Nephron (organoid): Measurements from ENCODE around the gene GAREM1.

ENCODE experiments used
- H3K27ac Mint-ChIP-seq, 3 experiments: 2 replicates each; pipeline ENCODE4 v1.8.0; 2020; ENCODE audit warnings: mixed read lengths in 3 of 3, mild to moderate bottlenecking in 2 of 3, moderate library complexity in 1 of 3
- H3K27me3 Mint-ChIP-seq: 2 replicates; pipeline ENCODE4 v1.8.0; 2021; ENCODE audit warnings: low read depth, mild to moderate bottlenecking, moderate library complexity, mixed read lengths
- H3K36me3 Mint-ChIP-seq: 2 replicates; pipeline ENCODE4 v1.8.0; 2020; ENCODE audit warnings: low read depth, mixed read lengths
- H3K4me1 Mint-ChIP-seq: 2 replicates; pipeline ENCODE4 v1.8.0; 2020; ENCODE audit warnings: mixed read lengths
- H3K4me3 Mint-ChIP-seq, 3 experiments: 2 replicates each; pipeline ENCODE4 v1.8.0; 2020; ENCODE audit warnings: mild to moderate bottlenecking in 3 of 3, mixed read lengths in 3 of 3, moderate library complexity in 2 of 3
- H3K9me3 Mint-ChIP-seq: 2 replicates; pipeline ENCODE4 v1.8.0; 2020; ENCODE audit warnings: mixed read lengths
- TF ChIP-seq, protein P1 (sequence below), 3 experiments: fragments of 200-600 bp; sonication (generic); IDR thresholded peaks; one replicate each; pipeline ENCODE4 v1.5.0; 2021; ENCODE audit warnings: antibody characterized with exemption in 3 of 3; ENCODE audit not compliant: unreplicated experiment in 3 of 3

The GAREM1 gene

DNA sequence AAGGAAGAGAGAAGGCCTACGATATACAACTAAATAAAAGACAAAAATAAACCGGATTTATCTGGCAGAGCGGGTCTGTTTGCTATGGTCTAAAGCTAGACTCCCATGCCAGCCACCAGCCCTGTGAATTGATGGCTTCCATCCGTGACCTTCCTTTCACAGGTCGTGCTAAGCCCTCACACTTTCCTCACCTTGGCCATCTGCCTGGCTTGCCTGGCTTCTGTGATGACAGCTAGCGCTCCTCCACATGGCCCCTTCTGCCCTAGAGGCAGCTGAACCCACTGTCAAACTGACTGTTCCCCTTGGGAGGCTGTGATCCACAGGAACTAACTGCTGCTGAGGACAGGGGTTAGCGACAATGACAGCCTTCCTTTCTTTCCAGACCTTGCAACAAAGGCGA, 32.5 kb downstream of the GAREM1 start:
- Mint-ChIP-seq H3K27ac (peak overlapping the region; percentile 24 to 73 (median 26)), H3K36me3 (peaks cover under 1% of the 10 kb centered on the region), H3K4me1 (peaks cover 50% of the 10 kb centered on the region), H3K27me3 (peaks cover 4% of the 10 kb centered on the region), H3K4me3 (no peak overlapping the region), H3K9me3 (peaks cover under 1% of the 10 kb centered on the region)
- TF ChIP-seq, protein P1, sequence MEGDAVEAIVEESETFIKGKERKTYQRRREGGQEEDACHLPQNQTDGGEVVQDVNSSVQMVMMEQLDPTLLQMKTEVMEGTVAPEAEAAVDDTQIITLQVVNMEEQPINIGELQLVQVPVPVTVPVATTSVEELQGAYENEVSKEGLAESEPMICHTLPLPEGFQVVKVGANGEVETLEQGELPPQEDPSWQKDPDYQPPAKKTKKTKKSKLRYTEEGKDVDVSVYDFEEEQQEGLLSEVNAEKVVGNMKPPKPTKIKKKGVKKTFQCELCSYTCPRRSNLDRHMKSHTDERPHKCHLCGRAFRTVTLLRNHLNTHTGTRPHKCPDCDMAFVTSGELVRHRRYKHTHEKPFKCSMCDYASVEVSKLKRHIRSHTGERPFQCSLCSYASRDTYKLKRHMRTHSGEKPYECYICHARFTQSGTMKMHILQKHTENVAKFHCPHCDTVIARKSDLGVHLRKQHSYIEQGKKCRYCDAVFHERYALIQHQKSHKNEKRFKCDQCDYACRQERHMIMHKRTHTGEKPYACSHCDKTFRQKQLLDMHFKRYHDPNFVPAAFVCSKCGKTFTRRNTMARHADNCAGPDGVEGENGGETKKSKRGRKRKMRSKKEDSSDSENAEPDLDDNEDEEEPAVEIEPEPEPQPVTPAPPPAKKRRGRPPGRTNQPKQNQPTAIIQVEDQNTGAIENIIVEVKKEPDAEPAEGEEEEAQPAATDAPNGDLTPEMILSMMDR (IDR thresholded peaks at IDR 0.05; ENCODE audit: unreplicated experiment in 3 of 3), result no peak

DNA sequence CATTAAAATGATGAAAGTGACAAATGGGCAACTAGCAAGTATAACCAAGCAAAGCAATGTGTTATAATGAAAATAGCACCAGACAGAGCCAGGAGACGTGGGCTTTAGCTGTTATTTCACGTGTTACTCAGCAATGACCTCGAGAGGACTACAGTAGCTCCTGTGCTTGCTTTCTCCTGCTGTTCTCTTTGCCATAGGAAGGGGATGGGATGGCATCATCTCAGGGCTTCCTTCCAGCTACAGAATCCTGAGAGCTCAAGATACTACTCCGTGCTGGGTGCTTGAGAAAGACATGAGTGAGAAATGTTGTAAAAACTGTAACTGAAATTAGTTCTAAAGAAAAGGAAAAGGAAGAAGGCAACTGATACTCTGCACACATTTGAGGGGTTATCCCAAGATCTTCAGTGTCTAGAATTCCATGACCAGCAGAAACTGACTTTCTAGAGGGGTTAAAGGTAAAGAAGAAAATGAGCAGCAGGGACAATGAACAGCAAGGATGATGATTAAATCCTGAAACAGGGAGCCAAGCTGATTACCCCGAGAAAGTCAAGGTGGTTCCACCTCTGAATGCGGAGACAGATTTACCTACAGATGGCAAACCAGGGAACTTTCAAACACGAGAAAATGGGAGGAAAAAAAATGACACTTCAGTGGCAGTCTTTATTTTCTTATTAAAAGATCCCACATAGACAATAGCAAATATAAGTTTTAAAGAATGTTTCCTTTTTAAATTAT, 33.4 kb downstream of the GAREM1 start:
- H3K4me1 Mint-ChIP-seq, result peaks cover 45% of the 10 kb centered on the region
- peaks cover 9% of the 10 kb centered on the region for H3K9me3 Mint-ChIP-seq
- TF ChIP-seq, protein P1 (IDR thresholded peaks at IDR 0.05; ENCODE audit: unreplicated experiment in 3 of 3), result no peak
- no peak overlapping the region for H3K4me3 Mint-ChIP-seq
- H3K27me3 Mint-ChIP-seq, result peaks cover 4% of the 10 kb centered on the region
- peaks cover 10% of the 10 kb centered on the region for H3K36me3 Mint-ChIP-seq
- peak overlapping the region; percentile 3 to 51 (median 26) for H3K27ac Mint-ChIP-seq

DNA sequence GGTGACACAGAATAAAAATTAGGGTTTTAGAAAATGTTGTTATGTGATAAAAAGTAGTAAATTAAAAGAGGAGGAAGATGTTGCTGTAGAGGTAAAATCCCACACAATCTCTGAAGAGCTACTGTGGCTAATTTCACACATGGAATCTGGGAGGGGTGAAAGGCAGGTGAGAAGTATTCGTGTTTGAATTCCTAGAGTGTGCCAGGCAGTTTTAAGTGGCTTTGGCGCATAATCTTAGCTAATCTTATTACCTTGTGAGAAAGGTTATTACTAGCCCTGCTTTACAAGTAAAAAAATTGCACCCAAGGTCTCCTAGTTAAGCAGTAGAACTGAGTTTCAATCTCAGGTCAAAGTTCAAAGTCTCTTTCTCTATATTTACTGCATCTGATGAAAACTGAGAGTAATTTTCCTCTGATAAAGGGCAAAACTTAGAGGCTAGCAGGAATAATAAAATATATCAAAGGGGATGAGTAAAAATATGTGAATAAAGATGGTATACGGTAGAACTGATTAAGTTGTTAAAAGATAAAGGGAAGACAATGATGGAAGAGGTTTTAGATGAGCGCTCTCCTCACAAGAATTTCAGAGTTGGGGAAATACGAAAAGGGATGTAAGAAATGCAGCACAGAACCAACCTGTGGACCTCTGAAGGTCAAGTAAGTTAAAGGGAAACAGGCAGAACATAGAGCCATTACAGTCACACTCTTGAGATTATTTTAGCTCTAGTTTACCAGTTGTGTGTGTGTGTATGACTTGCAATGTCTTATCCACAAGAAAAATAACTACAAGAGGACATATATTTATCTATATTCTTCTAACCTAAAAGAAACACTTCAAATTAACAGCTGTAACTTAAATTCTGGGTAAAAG, 34.8 kb downstream of the GAREM1 start:
- peaks cover 4% of the 10 kb centered on the region for H3K27me3 Mint-ChIP-seq
- H3K9me3 Mint-ChIP-seq, result peaks cover 20% of the 10 kb centered on the region
- peaks cover 37% of the 10 kb centered on the region for H3K4me1 Mint-ChIP-seq
- H3K4me3 Mint-ChIP-seq, result no peak overlapping the region
- peaks cover 19% of the 10 kb centered on the region for H3K36me3 Mint-ChIP-seq
- TF ChIP-seq, protein P1 (IDR thresholded peaks at IDR 0.05; ENCODE audit: unreplicated experiment in 3 of 3), result no peak
- peak overlapping the region in 2 of 3 experiments; percentile 54 to 78 for H3K27ac Mint-ChIP-seq

DNA sequence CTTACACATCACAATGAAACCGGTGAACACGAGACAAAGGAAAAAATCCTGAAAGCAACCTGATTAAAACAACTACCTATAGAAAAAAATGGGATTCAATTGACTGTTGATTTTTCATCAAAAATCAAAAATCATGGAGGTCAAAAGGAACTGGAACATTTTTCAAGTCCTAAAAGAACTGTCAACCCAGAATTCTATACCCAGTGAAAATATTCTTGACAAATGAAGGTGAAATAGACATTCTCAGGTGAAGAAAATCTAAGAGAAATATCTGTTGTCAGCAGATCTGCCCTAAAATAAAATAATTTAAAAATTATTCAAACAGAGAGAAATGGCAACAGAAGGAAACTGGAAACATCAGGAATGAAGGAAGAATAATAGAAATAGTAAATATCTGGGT, 38.9 kb downstream of the GAREM1 start:
- Mint-ChIP-seq H3K36me3 (peaks cover 32% of the 10 kb centered on the region), H3K9me3 (peaks cover 28% of the 10 kb centered on the region), H3K27me3 (no peaks in the 10 kb centered on the region), H3K27ac (no peak overlapping the region), H3K4me1 (peaks cover 8% of the 10 kb centered on the region), H3K4me3 (no peak overlapping the region)
- TF ChIP-seq, protein P1 (IDR thresholded peaks at IDR 0.05; ENCODE audit: unreplicated experiment in 3 of 3), result no peak

DNA sequence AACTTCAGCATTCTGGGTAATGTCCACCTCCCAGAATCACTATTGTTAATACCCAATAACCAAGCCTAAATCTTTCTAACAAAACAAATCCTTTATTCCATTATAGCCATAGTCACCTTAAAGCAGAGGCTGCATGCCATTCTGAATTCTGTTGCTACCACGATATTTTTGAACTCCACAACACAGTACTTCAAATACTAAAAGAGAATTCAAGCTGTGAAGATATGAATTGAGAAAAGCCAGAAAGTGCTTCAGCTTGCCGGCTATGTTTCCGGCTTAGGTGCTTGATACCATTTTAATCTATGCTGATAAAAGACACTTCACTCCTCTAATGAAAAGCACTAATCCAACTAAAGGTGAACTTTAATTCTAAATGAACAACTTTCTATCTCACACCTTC, 41.3 kb downstream of the GAREM1 start:
- H3K4me1 Mint-ChIP-seq, result peaks cover 5% of the 10 kb centered on the region
- peaks cover 32% of the 10 kb centered on the region for H3K36me3 Mint-ChIP-seq
- TF ChIP-seq, protein P1 (IDR thresholded peaks at IDR 0.05; ENCODE audit: unreplicated experiment in 3 of 3), result no peak
- no peak overlapping the region for H3K4me3 Mint-ChIP-seq
- H3K27me3 Mint-ChIP-seq, result no peaks in the 10 kb centered on the region
- peaks cover 28% of the 10 kb centered on the region for H3K9me3 Mint-ChIP-seq
- no peak overlapping the region for H3K27ac Mint-ChIP-seq
